HG02759 (cell line): ENCODE results near the gene OSBP2.

ENCODE experiments used
- ATAC-seq: cut with Tn5 transposase; IDR thresholded peaks from one replicate; pipeline ENCODE4 v1.9.1; 2021; ENCODE audit warnings: mild to moderate bottlenecking, moderate library complexity; ENCODE audit not compliant: unreplicated experiment

OSBP2 gene

GRCh38 chr22:30802202-30803166 is 107.8 kb downstream of the OSBP2 start:
- ATAC-seq = peak; percentile 72

GRCh38 chr22:30803679-30804078 is 109.0 kb downstream of the OSBP2 start:
- no peak for ATAC-seq

GRCh38 chr22:30804626-30805025 is 110.0 kb downstream of the OSBP2 start:
- ATAC-seq = no peak

- ATAC-seq = no peak
These were observed 111.8 kb downstream of the OSBP2 start for GRCh38 chr22:30806391-30806861.

- no peak for ATAC-seq
These were observed 114.4 kb downstream of the OSBP2 start for GRCh38 chr22:30809086-30809485.

- ATAC-seq = no peak
These were observed 115.4 kb downstream of the OSBP2 start for GRCh38 chr22:30810105-30810504.

GRCh38 chr22:30813936-30814335 is 119.3 kb downstream of the OSBP2 start:
- ATAC-seq = no peak

GRCh38 chr22:30816413-30816812 is 121.7 kb downstream of the OSBP2 start:
- ATAC-seq = no peak

- no peak for ATAC-seq
These were observed 126.7 kb downstream of the OSBP2 start for GRCh38 chr22:30821381-30821780.

GRCh38 chr22:30821863-30822215 is 127.2 kb downstream of the OSBP2 start:
- no peak for ATAC-seq

- ATAC-seq = no peak
These were observed 127.7 kb downstream of the OSBP2 start for GRCh38 chr22:30822216-30823014.

GRCh38 chr22:30823015-30823370 is 128.3 kb downstream of the OSBP2 start:
- ATAC-seq = no peak

GRCh38 chr22:30824096-30824495 is 129.4 kb downstream of the OSBP2 start:
- no peak for ATAC-seq

- ATAC-seq = no peak
These were observed 130.0 kb downstream of the OSBP2 start for GRCh38 chr22:30824711-30825110.

- no peak for ATAC-seq
These were observed 131.2 kb downstream of the OSBP2 start for GRCh38 chr22:30825711-30826505.

- no peak for ATAC-seq
These were observed 132.1 kb downstream of the OSBP2 start for GRCh38 chr22:30826670-30827355.

GRCh38 chr22:30827646-30828045 is 133.0 kb downstream of the OSBP2 start:
- ATAC-seq = no peak

- ATAC-seq = no peak
These were observed 133.8 kb downstream of the OSBP2 start for GRCh38 chr22:30828187-30829155.

- no peak for ATAC-seq
These were observed 135.4 kb downstream of the OSBP2 start for GRCh38 chr22:30829901-30830550.
